Measurements from ENCODE around the gene GID8. TPM values are rescaled to one million over a fixed set of nuclear protein-coding genes. Genes with fewer than 3 reads are reported as not detected.
A peak's percentile ranks its signal among the peaks of the same experiment; 100 is the strongest.

GID8 gene
- total and polyA plus RNA-seq, 9 of the 15 experiments (the other 6 are each of a cell fraction or from before 2014, with no cell fraction given): 7.5 to 31.6 (median 22.2) TPM

- H3K79me2 ChIP-seq (ENCODE audit: control insufficient read depth, insufficient read depth, low read length): peaks cover 99% of the 10 kb centered on the region
- no peaks in the 10 kb centered on the region for H3K9me3 ChIP-seq (replicated peaks; ENCODE audit: control insufficient read depth, insufficient read depth, low read depth, low read length)
- DNase-seq (ENCODE audit: extremely low read depth in 1 of 4, low spot score in 3 of 4) (peak; percentile 63 to 80 (median 73)), FAIRE-seq (no peak), ATAC-seq (peak; percentile 35)
- no peaks in the 10 kb centered on the region for H3K27me3 ChIP-seq (ENCODE audit: control insufficient read depth in 2 of 2, insufficient read depth in 2 of 2, low read length in 2 of 2)
- H3K4me3 ChIP-seq: no peak overlapping the region
- H3K27ac ChIP-seq (ENCODE audit: extremely low read depth, low read depth, low read length): peak overlapping the region; percentile 12; the same call in 1 of the 3 replicates
- H3K4me1 ChIP-seq (replicated peaks in 1 of 2; ENCODE audit: control insufficient read depth in 2 of 2, insufficient read depth in 2 of 2, low read length in 2 of 2): peaks cover 39 to 43% of the 10 kb centered on the region in 2 experiments; a peak in 4 of 5 replicates
- BruUV-seq (replicated peaks): no TSS peak
- H3K9me1 ChIP-seq (ENCODE audit: control insufficient read depth, insufficient read depth, low read length): peaks cover 9% of the 10 kb centered on the region
- no peak overlapping the region for H2AFZ ChIP-seq (ENCODE audit: low read depth, low read length)
- ChIA-PET POLR2A (interaction anchor here (0.7 kb wide), 1 partner anchor 8 kb away, joined by 3 read pairs; no protein-coding TSS in a partner anchor), CTCF (ENCODE audit: low intra/inter-chr PET ratio) (no interaction called here)
- intact Hi-C loops (cut with micrococcal nuclease) (no loop called here), in situ Hi-C loops (cut with MboI) (no loop called here)
- H3K9ac ChIP-seq (ENCODE audit: insufficient read depth in 1 of 2, low read depth in 2 of 2, low read length in 2 of 2): peak overlapping the region in 1 of 2 experiments; percentile 47; a peak in 1 of 4 replicates
- WGBS (ENCODE audit: insufficient coverage, low coverage, missing lambda C conversion rate): 62% methylated on average over 25 of the region's 44 CpGs
- H4K20me1 ChIP-seq (replicated peaks; ENCODE audit: control insufficient read depth, insufficient read depth, low read length): peaks cover 61% of the 10 kb centered on the region
- no peak overlapping the region for H3K4me2 ChIP-seq (ENCODE audit: insufficient read depth, low read length)
- H3K36me3 ChIP-seq (ENCODE audit: control insufficient read depth, insufficient read depth, low read length): peaks cover 49% of the 10 kb centered on the region; the same call in 2 of the 3 replicates
- TF ChIP-seq HMGN3 (IDR thresholded peaks at IDR 0.05; ENCODE audit: borderline replicate concordance, extremely low read depth, insufficient read length, low read depth, low read length) (peak; percentile 11), TFAM (CRISPR knock-in tag; conservative IDR thresholded peaks at IDR 0.05) (no peak), PHF21A (IDR thresholded peaks at IDR 0.05; ENCODE audit: borderline replicate concordance, low read depth) (no peak), NCOA2 (IDR thresholded peaks at IDR 0.05; ENCODE audit: partially characterized antibody in 2 of 2) (no peak), ETS2 (tag; IDR thresholded peaks at IDR 0.05; ENCODE audit: borderline replicate concordance, poor library complexity, severe bottlenecking) (no peak), RB1 (IDR thresholded peaks at IDR 0.05; ENCODE audit: low read depth) (no peak), POLR2G (IDR thresholded peaks at IDR 0.05; ENCODE audit: low read depth, low read length) (peak; percentile 38; the same call in 1 of the 2 replicates), ZNF324 (CRISPR knock-in tag; IDR thresholded peaks at IDR 0.05) (no peak), ZNF707 (CRISPR knock-in tag; conservative IDR thresholded peaks at IDR 0.05) (no peak), ZHX1 (conservative IDR thresholded peaks at IDR 0.05; ENCODE audit: low read length) (no peak), VEZF1 (CRISPR knock-in tag; IDR thresholded peaks at IDR 0.05) (peak; percentile 44), ZC3H4 (CRISPR knock-in tag; IDR thresholded peaks at IDR 0.05; ENCODE audit: borderline replicate concordance) (no peak), POLR2H (tag; IDR thresholded peaks at IDR 0.05; ENCODE audit: low read depth) (no peak), ZNF274 (IDR thresholded peaks at IDR 0.05; ENCODE audit: borderline replicate concordance, low read depth, low read length) (no peak), THRB (CRISPR knock-in tag; conservative IDR thresholded peaks at IDR 0.05) (no peak), PCBP1 (IDR thresholded peaks at IDR 0.05; ENCODE audit: low read depth, low read length, poor library complexity, severe bottlenecking) (peak; percentile 60)
These were observed 8.9 kb upstream of the GID8 start for GRCh38 chr20:62929051-62929538.
